GM12891 (cell line): Measurements from ENCODE around the gene NCOA3.

Experiments used
- PAX5 ChIP-seq: IDR thresholded peaks from 2 replicates; pipeline ENCODE4 v1.6.1; 2011; ENCODE audit warnings: low read length, moderate library complexity, mild to moderate bottlenecking; ENCODE audit not compliant: insufficient read depth, severe bottlenecking
- POLR2A ChIP-seq: IDR thresholded peaks from 2 replicates; pipeline ENCODE4 v1.6.1; 2011; ENCODE audit warnings: low read depth, low read length, control low read depth
- POLR2AphosphoS5 ChIP-seq: IDR thresholded peaks from 2 replicates; pipeline ENCODE4 v1.6.1; 2011; ENCODE audit warnings: low read depth, low read length, control low read depth
- POU2F2 ChIP-seq: IDR thresholded peaks from 2 replicates; pipeline ENCODE4 v1.6.1; 2011; ENCODE audit warnings: low read depth, mild to moderate bottlenecking, control low read depth, low read length, moderate library complexity
- SPI1 ChIP-seq: IDR thresholded peaks from 2 replicates; pipeline ENCODE4 v1.6.1; 2011; ENCODE audit warnings: low read depth, low read length, control low read depth
- TAF1 ChIP-seq: IDR thresholded peaks from 2 replicates; pipeline ENCODE4 v1.6.1; 2011; ENCODE audit warnings: low read depth, low read length, control low read depth

- TF ChIP-seq POU2F2: no peak
- no peak for TF ChIP-seq POLR2AphosphoS5
- TF ChIP-seq POLR2A: no peak
- TF ChIP-seq SPI1: peak; percentile 73
- no peak for TF ChIP-seq TAF1
- no peak for TF ChIP-seq PAX5
Observed at GRCh38 chr20:47561603-47562583, 60.2 kb downstream of the NCOA3 start.
